A673 (cell line): ENCODE measurements around the gene PRKG1. TPM values are rescaled to one million over a fixed set of nuclear protein-coding genes. Genes with fewer than 3 reads are reported as not detected.

Source experiments
- BruUV-seq: library from RNA; stranded (reverse); fragments of 400-500 nt; replicated peaks from 2 replicates; lab custom pipeline; 2021; lab: Mats Ljungman, UMichigan
- CTCF ChIA-PET: fragments of 300-600 bp; sonication (Branson Sonifier 250); formaldehyde crosslinking; loops from one replicate; lab custom pipeline; 2022; ENCODE audit warnings: antibody characterized with exemption; lab: Charles Lee
- POLR2A ChIA-PET: fragments of 300-600 bp; sonication (Branson Sonifier 250); formaldehyde crosslinking; loops from one replicate; lab custom pipeline; 2022; ENCODE audit warnings: antibody characterized with exemption; ENCODE audit not compliant: low non-redundant PET; lab: Charles Lee
- DNase-seq: peaks from one replicate; pipeline ENCODE4 v3.0.0-alpha.2; 2015; ENCODE audit warnings: low spot score
- H3K27ac ChIP-seq: fragments of 200-600 bp; sonication (generic); 2 replicates; pipeline ENCODE4 v1.5.1; 2016; ENCODE audit warnings: mixed run types, low read depth, mild to moderate bottlenecking, mixed read lengths, antibody characterized with exemption, low read length; ENCODE audit not compliant: poor library complexity, severe bottlenecking
- H3K27me3 ChIP-seq: fragments of 200-600 bp; sonication (generic); replicated peaks from 2 replicates; pipeline ENCODE4 v1.6.1; 2017; ENCODE audit warnings: mixed run types, low read depth, mild to moderate bottlenecking, mixed read lengths, antibody characterized with exemption, low read length; ENCODE audit not compliant: insufficient read depth, poor library complexity
- H3K36me3 ChIP-seq: fragments of 200-600 bp; sonication (generic); 2 replicates; pipeline ENCODE4 v1.6.1; 2016; ENCODE audit warnings: mixed run types, mild to moderate bottlenecking, mixed read lengths, antibody characterized with exemption, low read length; ENCODE audit not compliant: insufficient read depth, poor library complexity, severe bottlenecking
- H3K4me1 ChIP-seq: fragments of 200-600 bp; sonication (generic); 2 replicates; pipeline ENCODE4 v1.6.1; 2017; ENCODE audit warnings: mixed run types, mild to moderate bottlenecking, mixed read lengths, antibody characterized with exemption, low read length; ENCODE audit not compliant: insufficient read depth, poor library complexity, severe bottlenecking
- H3K4me3 ChIP-seq: fragments of 200-600 bp; sonication (generic); 2 replicates; pipeline ENCODE4 v1.5.1; 2016; ENCODE audit warnings: low read depth, mixed run types, mild to moderate bottlenecking, mixed read lengths, low read length; ENCODE audit not compliant: poor library complexity, severe bottlenecking
- H3K9me3 ChIP-seq: fragments of 200-600 bp; sonication (generic); 2 replicates; pipeline ENCODE4 v1.6.1; 2016; ENCODE audit warnings: mixed run types, low read depth, mild to moderate bottlenecking, mixed read lengths, antibody characterized with exemption, low read length; ENCODE audit not compliant: poor library complexity, severe bottlenecking
- EZH2 ChIP-seq: fragments of 200-600 bp; sonication (generic); IDR thresholded peaks from 2 replicates; pipeline ENCODE4 v1.6.1; 2017; ENCODE audit warnings: borderline replicate concordance, low read depth, mild to moderate bottlenecking, mixed read lengths, antibody characterized with exemption, low read length; ENCODE audit not compliant: poor library complexity, severe bottlenecking
- intact Hi-C: fragments of 100-400 bp; cut with micrococcal nuclease; formaldehyde crosslinking; loops from one replicate; pipeline ENCODE4 v1.10.0; 2022; ENCODE audit not compliant: unreplicated experiment
- total RNA-seq: library from RNA; stranded (reverse); gene quantifications from 2 replicates; pipeline ENCODE4 v1.2.3, GENCODE V29; 2021
- TF ChIP-seq, protein P1 (sequence below): fragments of 300-800, 200-600 bp; sonication (generic); conservative IDR thresholded peaks from 2 replicates; pipeline ENCODE4 v1.5.1; 2017; ENCODE audit warnings: low read depth, mild to moderate bottlenecking, antibody characterized with exemption, low read length, moderate library complexity, mixed read lengths

PRKG1 gene
- total RNA-seq, 1 experiment from 2014 or later = 0.58 TPM

GRCh38 chr10:51100221-51100620, 25.9 kb downstream of the PRKG1 start:
- Histone ChIP-seq H3K4me3 (no peak overlapping the region), H3K27me3 (no peaks in the 10 kb centered on the region), H3K27ac (no peak overlapping the region), H3K4me1 (no peaks in the 10 kb centered on the region), H3K36me3 (no peaks in the 10 kb centered on the region), H3K9me3 (no peaks in the 10 kb centered on the region)
- no TSS peak for BruUV-seq
- TF ChIP-seq, protein P1, sequence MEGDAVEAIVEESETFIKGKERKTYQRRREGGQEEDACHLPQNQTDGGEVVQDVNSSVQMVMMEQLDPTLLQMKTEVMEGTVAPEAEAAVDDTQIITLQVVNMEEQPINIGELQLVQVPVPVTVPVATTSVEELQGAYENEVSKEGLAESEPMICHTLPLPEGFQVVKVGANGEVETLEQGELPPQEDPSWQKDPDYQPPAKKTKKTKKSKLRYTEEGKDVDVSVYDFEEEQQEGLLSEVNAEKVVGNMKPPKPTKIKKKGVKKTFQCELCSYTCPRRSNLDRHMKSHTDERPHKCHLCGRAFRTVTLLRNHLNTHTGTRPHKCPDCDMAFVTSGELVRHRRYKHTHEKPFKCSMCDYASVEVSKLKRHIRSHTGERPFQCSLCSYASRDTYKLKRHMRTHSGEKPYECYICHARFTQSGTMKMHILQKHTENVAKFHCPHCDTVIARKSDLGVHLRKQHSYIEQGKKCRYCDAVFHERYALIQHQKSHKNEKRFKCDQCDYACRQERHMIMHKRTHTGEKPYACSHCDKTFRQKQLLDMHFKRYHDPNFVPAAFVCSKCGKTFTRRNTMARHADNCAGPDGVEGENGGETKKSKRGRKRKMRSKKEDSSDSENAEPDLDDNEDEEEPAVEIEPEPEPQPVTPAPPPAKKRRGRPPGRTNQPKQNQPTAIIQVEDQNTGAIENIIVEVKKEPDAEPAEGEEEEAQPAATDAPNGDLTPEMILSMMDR = no peak
- TF ChIP-seq EZH2 = no peak
- intact Hi-C loops = no loop called here
- ChIA-PET CTCF (no interaction called here), POLR2A (no interaction called here)
- no peak for DNase-seq

DNA sequence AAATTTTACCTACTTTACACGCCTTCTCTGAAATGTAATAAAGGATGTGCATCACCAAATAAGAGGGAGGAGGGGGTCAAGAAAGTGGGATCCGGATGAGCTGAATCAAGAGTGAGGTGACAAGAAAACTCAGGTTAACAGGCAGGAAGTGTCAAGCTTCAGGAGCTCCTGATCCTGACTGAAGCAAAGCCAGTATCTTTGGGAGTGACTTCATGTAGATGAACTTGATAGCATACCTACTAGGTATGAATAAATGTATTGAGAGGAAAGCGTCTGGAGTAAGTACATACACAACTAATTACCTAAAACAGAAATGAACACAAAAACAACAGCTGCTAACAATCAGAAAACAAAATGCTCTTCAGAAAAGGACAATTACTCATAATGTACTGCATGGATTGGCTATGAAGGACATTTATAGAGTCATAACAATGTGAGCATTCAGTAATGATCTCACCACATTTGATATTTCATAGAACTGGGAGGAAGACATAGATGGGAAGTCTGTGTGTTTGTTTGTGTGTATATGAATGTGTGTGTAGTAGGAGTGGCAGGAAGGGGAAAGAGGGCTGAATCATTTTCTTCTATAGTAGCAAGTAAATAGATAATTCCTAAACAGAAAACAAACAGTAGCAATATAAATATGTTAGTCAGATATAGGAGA, 29.4 kb downstream of the PRKG1 start:
- POLR2A ChIA-PET = no interaction called here
- DNase-seq = no peak
- intact Hi-C loops = no loop called here
- no peaks in the 10 kb centered on the region for H3K9me3 ChIP-seq
- TF ChIP-seq EZH2 = no peak
- TF ChIP-seq, protein P1 = no peak
- BruUV-seq = no TSS peak
- H3K27ac ChIP-seq = no peak overlapping the region
- CTCF ChIA-PET = no interaction called here
- no peaks in the 10 kb centered on the region for H3K27me3 ChIP-seq
- H3K4me1 ChIP-seq = no peaks in the 10 kb centered on the region
- H3K4me3 ChIP-seq = no peak overlapping the region
- H3K36me3 ChIP-seq = no peaks in the 10 kb centered on the region

GRCh38 chr10:51106311-51106945, 32.1 kb downstream of the PRKG1 start:
- intact Hi-C loops = no loop called here
- ChIA-PET POLR2A (no interaction called here), CTCF (no interaction called here)
- no peaks in the 10 kb centered on the region for H3K4me1 ChIP-seq
- TF ChIP-seq, protein P1 = no peak
- TF ChIP-seq EZH2 = no peak
- no peaks in the 10 kb centered on the region for H3K36me3 ChIP-seq
- no peaks in the 10 kb centered on the region for H3K9me3 ChIP-seq
- BruUV-seq = no TSS peak
- H3K4me3 ChIP-seq = no peak overlapping the region
- DNase-seq = no peak
- no peaks in the 10 kb centered on the region for H3K27me3 ChIP-seq
- no peak overlapping the region for H3K27ac ChIP-seq
